ENCODE results near the gene OR4D2. TPM values are rescaled to one million over a fixed set of nuclear protein-coding genes. Genes with fewer than 3 reads are reported as not detected.

The OR4D2 gene
- total and polyA plus RNA-seq, 2 of the 13 experiments (the other 11 are each of a cell fraction or from before 2014, with no cell fraction given) = not detected

DNA sequence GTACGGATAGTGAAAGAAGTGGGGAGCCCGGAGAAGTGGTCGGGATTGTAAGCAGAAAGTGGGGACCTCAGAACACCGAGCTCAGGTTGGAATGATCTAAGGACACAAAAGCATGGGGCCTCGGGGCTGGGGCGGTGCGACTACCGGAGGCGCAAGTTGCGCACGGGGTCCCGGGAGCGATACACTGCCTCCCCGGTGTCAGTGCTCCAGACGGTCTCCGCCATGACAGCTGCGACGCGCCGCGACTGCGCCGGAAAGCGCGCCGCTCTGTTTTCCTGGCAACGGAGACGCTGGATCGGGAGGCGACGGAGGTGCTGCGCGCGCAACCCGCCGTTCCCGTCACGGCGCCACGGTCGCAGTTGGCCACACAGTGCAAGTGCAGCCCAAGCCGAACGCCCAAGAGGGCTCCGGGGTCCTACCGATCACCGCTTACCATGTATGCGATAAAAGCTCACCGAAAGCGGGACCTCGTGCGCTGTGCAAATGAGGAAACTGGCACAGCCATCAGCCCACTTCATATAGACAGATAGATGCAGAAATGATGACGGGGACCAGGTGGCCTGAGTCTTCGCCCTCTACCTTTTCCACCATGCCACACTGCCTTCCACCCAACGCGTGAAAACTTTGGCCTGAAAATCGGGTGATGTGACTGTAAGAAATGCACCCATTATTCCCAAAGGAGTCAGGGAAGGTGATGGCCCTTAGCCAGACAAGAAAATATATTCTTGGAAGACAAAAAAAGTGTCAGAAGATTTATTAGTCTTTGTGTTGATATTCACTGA, 52.4 kb downstream of the OR4D2 start, which contains the start of gene MKS1 (continued):
- TF ChIP-seq MED13 (CRISPR knock-in tag; IDR thresholded peaks at IDR 0.05) (peak; percentile 45; the same call in 1 of the 2 replicates), DR1 (CRISPR knock-in tag; IDR thresholded peaks at IDR 0.05) (peak; percentile 86), TRIM24 (CRISPR knock-in tag; IDR thresholded peaks at IDR 0.05) (no peak), MED8 (CRISPR knock-in tag; IDR thresholded peaks at IDR 0.05; ENCODE audit: insufficient replicate concordance) (peak; percentile 29), TCF7 (IDR thresholded peaks at IDR 0.05; ENCODE audit: low read depth) (no peak), ZBTB44 (CRISPR knock-in tag; IDR thresholded peaks at IDR 0.05) (0 out of 2 replicates have a peak, but pooled peaks have one; percentile 36), ADNP (CRISPR knock-in tag; IDR thresholded peaks at IDR 0.05) (0 out of 2 replicates have a peak, but pooled peaks have one; percentile 9), MAX (IDR thresholded peaks at IDR 0.05) (peak; percentile 81), THRA (CRISPR knock-in tag; IDR thresholded peaks at IDR 0.05; ENCODE audit: borderline replicate concordance) (peak; percentile 53; the same call in 1 of the 2 replicates), FIP1L1 (IDR thresholded peaks at IDR 0.05; ENCODE audit: borderline replicate concordance, insufficient read depth, low read depth, low read length) (no peak), CSRNP1 (CRISPR knock-in tag; IDR thresholded peaks at IDR 0.05) (peak; percentile 57; the same call in 1 of the 2 replicates), MAZ (IDR thresholded peaks at IDR 0.05; ENCODE audit: borderline replicate concordance, low read depth, low read length) (no peak), MAZ (CRISPR knock-in tag; IDR thresholded peaks at IDR 0.05; ENCODE audit: low read depth) (peak; percentile 75; the same call in 1 of the 2 replicates), TOE1 (CRISPR knock-in tag; IDR thresholded peaks at IDR 0.05) (no peak), KLF15 (CRISPR knock-in tag; IDR thresholded peaks at IDR 0.05; ENCODE audit: borderline replicate concordance) (peak; percentile 25; the same call in 1 of the 2 replicates), SSRP1 (CRISPR knock-in tag; IDR thresholded peaks at IDR 0.05) (no peak), ZNF709 (CRISPR knock-in tag; IDR thresholded peaks at IDR 0.05) (peak; percentile 92), ETV5 (CRISPR knock-in tag; IDR thresholded peaks at IDR 0.05; ENCODE audit: borderline replicate concordance) (peak; percentile 65)
- TF ChIP-seq, protein P1, sequence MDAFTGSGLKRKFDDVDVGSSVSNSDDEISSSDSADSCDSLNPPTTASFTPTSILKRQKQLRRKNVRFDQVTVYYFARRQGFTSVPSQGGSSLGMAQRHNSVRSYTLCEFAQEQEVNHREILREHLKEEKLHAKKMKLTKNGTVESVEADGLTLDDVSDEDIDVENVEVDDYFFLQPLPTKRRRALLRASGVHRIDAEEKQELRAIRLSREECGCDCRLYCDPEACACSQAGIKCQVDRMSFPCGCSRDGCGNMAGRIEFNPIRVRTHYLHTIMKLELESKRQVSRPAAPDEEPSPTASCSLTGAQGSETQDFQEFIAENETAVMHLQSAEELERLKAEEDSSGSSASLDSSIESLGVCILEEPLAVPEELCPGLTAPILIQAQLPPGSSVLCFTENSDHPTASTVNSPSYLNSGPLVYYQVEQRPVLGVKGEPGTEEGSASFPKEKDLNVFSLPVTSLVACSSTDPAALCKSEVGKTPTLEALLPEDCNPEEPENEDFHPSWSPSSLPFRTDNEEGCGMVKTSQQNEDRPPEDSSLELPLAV (CRISPR knock-in tag; conservative IDR thresholded peaks at IDR 0.05; ENCODE audit: low read depth) = no peak
- TF ChIP-seq, protein P2, sequence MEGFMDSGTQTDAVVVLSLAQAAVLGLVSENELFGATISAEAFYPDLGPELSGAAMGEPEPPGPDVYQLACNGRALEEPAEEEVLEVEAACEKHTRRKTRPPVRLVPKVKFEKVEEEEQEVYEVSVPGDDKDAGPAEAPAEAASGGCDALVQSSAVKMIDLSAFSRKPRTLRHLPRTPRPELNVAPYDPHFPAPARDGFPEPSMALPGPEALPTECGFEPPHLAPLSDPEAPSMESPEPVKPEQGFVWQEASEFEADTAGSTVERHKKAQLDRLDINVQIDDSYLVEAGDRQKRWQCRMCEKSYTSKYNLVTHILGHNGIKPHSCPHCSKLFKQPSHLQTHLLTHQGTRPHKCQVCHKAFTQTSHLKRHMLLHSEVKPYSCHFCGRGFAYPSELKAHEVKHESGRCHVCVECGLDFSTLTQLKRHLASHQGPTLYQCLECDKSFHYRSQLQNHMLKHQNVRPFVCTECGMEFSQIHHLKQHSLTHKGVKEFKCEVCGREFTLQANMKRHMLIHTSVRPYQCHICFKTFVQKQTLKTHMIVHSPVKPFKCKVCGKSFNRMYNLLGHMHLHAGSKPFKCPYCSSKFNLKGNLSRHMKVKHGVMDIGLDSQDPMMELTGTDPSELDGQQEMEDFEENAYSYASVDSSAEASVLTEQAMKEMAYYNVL (CRISPR knock-in tag; IDR thresholded peaks at IDR 0.05; ENCODE audit: borderline replicate concordance) = no peak

All from HepG2 (cell line).